PC-3 (cell line): ENCODE data around the gene PRR16.

Source experiments
- CTCF ChIP-seq: fragments of 300-600 bp; sonication (generic); conservative IDR thresholded peaks from 2 replicates; pipeline ENCODE4 v1.5.1; 2017; ENCODE audit warnings: antibody characterized with exemption, low read depth, mild to moderate bottlenecking, low read length
- EZH2 ChIP-seq: fragments of 300-600 bp; sonication (generic); IDR thresholded peaks from one replicate; pipeline ENCODE4 v1.6.1; 2017; ENCODE audit warnings: antibody characterized with exemption, mild to moderate bottlenecking, low read length; ENCODE audit not compliant: unreplicated experiment
- EZH2phosphoT487 ChIP-seq: fragments of 300-600 bp; sonication (generic); IDR thresholded peaks from 2 replicates; pipeline ENCODE4 v1.6.1; 2018; ENCODE audit warnings: mild to moderate bottlenecking, antibody characterized with exemption, low read length, borderline replicate concordance

GRCh38 chr5:120609570-120609969, 145.5 kb downstream of the PRR16 start:
- TF ChIP-seq EZH2phosphoT487 (no peak), EZH2 (no peak), CTCF (no peak)
